HepG2 (cell line): ENCODE data around the gene PDZD4. TPM values are rescaled to one million over a fixed set of nuclear protein-coding genes. Genes with fewer than 3 reads are reported as not detected.

ENCODE experiments used
- ATAC-seq: fragments of 200-7000 bp; cut with Tn5 transposase; 3 replicates; pipeline ENCODE4 v1.9.1; 2020; ENCODE audit warnings: mild to moderate bottlenecking, moderate library complexity
- BruUV-seq: library from RNA; stranded (reverse); fragments of 400-500 nt; replicated peaks from 2 replicates; lab custom pipeline; 2021; lab: Mats Ljungman, UMichigan
- CTCF ChIA-PET: fragments of 300-600 bp; formaldehyde crosslinking; extraction: SDS; loops from one replicate; lab custom pipeline; 2021; ENCODE audit warnings: low total read pairs, inconsistent platforms, low intra/inter-chr PET ratio; lab: Yijun Ruan, JAX
- POLR2A ChIA-PET: fragments of 350-600 bp; sonication (Branson Sonifier 250); formaldehyde crosslinking; loops from one replicate; lab custom pipeline; 2020; ENCODE audit warnings: antibody characterized with exemption, inconsistent platforms; lab: Yijun Ruan, JAX
- DNase-seq: peaks from one replicate; pipeline ENCODE4 v3.0.0-alpha.2; 2015; ENCODE audit warnings: low spot score
- FAIRE-seq: peaks from 3 replicates; lab custom pipeline; 2011; peaks lifted over from hg19 to GRCh38; lab: Jason Lieb, UNC
- H2AFZ ChIP-seq: one replicate; pipeline ENCODE4 v1.6.1; 2011; ENCODE audit warnings: low read length, inconsistent platforms
- H3K27ac ChIP-seq: fragments of 300-600 bp; 3 replicates; pipeline ENCODE4 v1.8.0; 2011; ENCODE audit warnings: mixed run types, mild to moderate bottlenecking, mixed read lengths, low read length, inconsistent platforms; ENCODE audit not compliant: insufficient read depth; ENCODE audit errors: extremely low read length
- H3K27me3 ChIP-seq, 2 experiments: fragments of 200-600 bp in 1 of 2; 2 replicates in 1 of 2; 3 replicates in 1 of 2; pipeline versions ENCODE4 v1.6.0 to v1.8.0; 2011; ENCODE audit warnings: low read length in 2 of 2, mild to moderate bottlenecking in 2 of 2, moderate library complexity in 2 of 2, inconsistent platforms in 1 of 2; ENCODE audit not compliant: insufficient read depth in 2 of 2, control insufficient read depth in 1 of 2
- H3K36me3 ChIP-seq, 2 experiments: fragments of 200-600 bp in 1 of 2; replicated peaks in 1 of 2; 2 replicates in 1 of 2; 3 replicates in 1 of 2; pipeline versions ENCODE4 v1.5.1 to v1.8.0; 2011; ENCODE audit warnings: low read length in 2 of 2, inconsistent platforms in 1 of 2; ENCODE audit not compliant: insufficient read depth in 2 of 2, control insufficient read depth in 1 of 2
- H3K4me1 ChIP-seq: 2 replicates; pipeline ENCODE4 v1.5.1; 2012; ENCODE audit warnings: low read length, inconsistent platforms; ENCODE audit not compliant: insufficient read depth
- H3K4me2 ChIP-seq: 2 replicates; pipeline ENCODE4 v1.6.0; 2011; ENCODE audit warnings: low read depth, low read length, inconsistent platforms
- H3K4me3 ChIP-seq, 3 experiments: fragments of 200-600 bp in 1 of 3; sonication (generic), shearing (Covaris generic) in 1 of 3; replicated peaks in 1 of 3; 2 replicates each; pipeline ENCODE4 v1.5.1; 2011 to 2016; ENCODE audit warnings: low read length in 3 of 3, inconsistent platforms in 2 of 3, low read depth in 2 of 3, mild to moderate bottlenecking in 2 of 3, control low read depth in 1 of 3, mixed read lengths in 1 of 3; ENCODE audit not compliant: insufficient read depth in 1 of 3
- H3K79me2 ChIP-seq: one replicate; pipeline ENCODE4 v1.6.1; 2011; ENCODE audit warnings: low read length, inconsistent platforms; ENCODE audit not compliant: insufficient read depth
- H3K9ac ChIP-seq: 2 replicates; pipeline ENCODE4 v1.6.0; 2011; ENCODE audit warnings: mild to moderate bottlenecking, low read depth, low read length, inconsistent platforms; ENCODE audit not compliant: insufficient read depth
- H3K9me3 ChIP-seq: 2 replicates; pipeline ENCODE4 v1.5.1; 2012; ENCODE audit warnings: mild to moderate bottlenecking, low read length
- H4K20me1 ChIP-seq: 2 replicates; pipeline ENCODE4 v1.6.0; 2011; ENCODE audit warnings: inconsistent platforms, mild to moderate bottlenecking, low read length, moderate library complexity; ENCODE audit not compliant: insufficient read depth
- HOXA3 ChIP-seq: sonication (generic); formaldehyde crosslinking; IDR thresholded peaks from 2 replicates; pipeline ENCODE4 v1.5.0; 2020; ENCODE audit warnings: missing genetic modification reagents
- KDM4B ChIP-seq: sonication (generic); formaldehyde crosslinking; IDR thresholded peaks from 2 replicates; pipeline ENCODE4 v1.4.0; 2020; ENCODE audit warnings: missing genetic modification reagents
- MED8 ChIP-seq: sonication (generic); formaldehyde crosslinking; IDR thresholded peaks from 2 replicates; pipeline ENCODE4 v1.8.1; 2023; ENCODE audit warnings: mild to moderate bottlenecking, missing genetic modification reagents; ENCODE audit not compliant: insufficient replicate concordance
- NFRKB ChIP-seq: fragments of 450-650 bp; IDR thresholded peaks from 2 replicates; pipeline ENCODE4 v1.6.1; 2017
- NR2C2 ChIP-seq: sonication (generic); formaldehyde crosslinking; IDR thresholded peaks from 2 replicates; pipeline ENCODE4 v1.4.0; 2020; ENCODE audit warnings: missing genetic modification reagents, mild to moderate bottlenecking, moderate library complexity, borderline replicate concordance
- PHF5A ChIP-seq: IDR thresholded peaks from one replicate; pipeline ENCODE4 v1.6.1; 2018; ENCODE audit warnings: low read depth, missing genetic modification reagents; ENCODE audit not compliant: unreplicated experiment
- RBFOX2 ChIP-seq: fragments of 200-400 bp; formaldehyde crosslinking; IDR thresholded peaks from 2 replicates; pipeline ENCODE4 v1.6.1; 2017; ENCODE audit warnings: low read depth, mild to moderate bottlenecking, low read length
- RFX1 ChIP-seq: fragments of 450-650 bp; IDR thresholded peaks from 2 replicates; pipeline ENCODE4 v1.6.1; 2017
- ZFP37 ChIP-seq: sonication (generic); formaldehyde crosslinking; IDR thresholded peaks from 2 replicates; pipeline ENCODE4 v1.4.0; 2020; ENCODE audit warnings: missing genetic modification reagents, borderline replicate concordance
- ZNF550 ChIP-seq: sonication (generic); formaldehyde crosslinking; IDR thresholded peaks from 2 replicates; pipeline ENCODE4 v1.4.0; 2020; ENCODE audit warnings: mild to moderate bottlenecking, missing genetic modification reagents, borderline replicate concordance
- ZNF570 ChIP-seq: sonication (generic); formaldehyde crosslinking; IDR thresholded peaks from 2 replicates; pipeline ENCODE4 v1.4.0; 2020; ENCODE audit warnings: mild to moderate bottlenecking, missing genetic modification reagents, borderline replicate concordance
- WGBS: methylation state at CpG from one replicate; pipeline ENCODE4 v1.1.6; 2017; ENCODE audit warnings: low lambda C conversion rate; 5-methylcytosine and 5-hydroxymethylcytosine counted together
- in situ Hi-C: cut with HindIII; loops from 2 replicates; pipeline ENCODE4 v1.10.0; 2017; ENCODE audit warnings: low pct_unique_long_range_greater_than_20kb; ENCODE audit not compliant: extremely low pct_ligation_motif_present
- intact Hi-C: fragments of 100-400 bp; cut with micrococcal nuclease; formaldehyde crosslinking; loops from one replicate; pipeline ENCODE4 v1.10.0; 2022; ENCODE audit not compliant: unreplicated experiment
- polyA plus RNA-seq, 8 experiments: library from polyadenylated mRNA; depleted of rRNA in 3 of 8; stranded (reverse) in 7 of 8; unstranded in 1 of 8; fragments of >200 nt; fragmentation: Illumina TruSeq in 4 of 8; extraction: Trizol in 4 of 8; gene quantifications; 2 replicates each; pipeline versions ENCODE4 v1.2.1 to v1.2.3, GENCODE V29; 2011 to 2016; ENCODE audit warnings: low read depth in 4 of 8, missing spikeins in 1 of 8, mixed read lengths in 1 of 8; ENCODE audit not compliant: insufficient read depth in 1 of 8
- total RNA-seq, 5 experiments: library from RNA; depleted of rRNA; stranded (reverse); fragments of >200 nt; fragmentation: Illumina TruSeq; extraction: Trizol; gene quantifications; 2 replicates each; pipeline ENCODE4 v1.2.3, GENCODE V29; 2016; ENCODE audit warnings: low read depth in 1 of 5
- TF ChIP-seq, protein P1 (sequence below): sonication (generic); formaldehyde crosslinking; IDR thresholded peaks from 2 replicates; pipeline ENCODE4 v1.9.0; 2022; ENCODE audit warnings: low read depth, missing genetic modification reagents
- TF ChIP-seq, protein P2 (sequence below): sonication (generic); formaldehyde crosslinking; IDR thresholded peaks from 2 replicates; pipeline ENCODE4 v1.5.0; 2020; ENCODE audit warnings: mild to moderate bottlenecking, low read depth, missing genetic modification reagents, borderline replicate concordance

The PDZD4 gene
- total and polyA plus RNA-seq, 2 of the 13 experiments (the other 11 are each of a cell fraction or from before 2014, with no cell fraction given), result not detected

DNA sequence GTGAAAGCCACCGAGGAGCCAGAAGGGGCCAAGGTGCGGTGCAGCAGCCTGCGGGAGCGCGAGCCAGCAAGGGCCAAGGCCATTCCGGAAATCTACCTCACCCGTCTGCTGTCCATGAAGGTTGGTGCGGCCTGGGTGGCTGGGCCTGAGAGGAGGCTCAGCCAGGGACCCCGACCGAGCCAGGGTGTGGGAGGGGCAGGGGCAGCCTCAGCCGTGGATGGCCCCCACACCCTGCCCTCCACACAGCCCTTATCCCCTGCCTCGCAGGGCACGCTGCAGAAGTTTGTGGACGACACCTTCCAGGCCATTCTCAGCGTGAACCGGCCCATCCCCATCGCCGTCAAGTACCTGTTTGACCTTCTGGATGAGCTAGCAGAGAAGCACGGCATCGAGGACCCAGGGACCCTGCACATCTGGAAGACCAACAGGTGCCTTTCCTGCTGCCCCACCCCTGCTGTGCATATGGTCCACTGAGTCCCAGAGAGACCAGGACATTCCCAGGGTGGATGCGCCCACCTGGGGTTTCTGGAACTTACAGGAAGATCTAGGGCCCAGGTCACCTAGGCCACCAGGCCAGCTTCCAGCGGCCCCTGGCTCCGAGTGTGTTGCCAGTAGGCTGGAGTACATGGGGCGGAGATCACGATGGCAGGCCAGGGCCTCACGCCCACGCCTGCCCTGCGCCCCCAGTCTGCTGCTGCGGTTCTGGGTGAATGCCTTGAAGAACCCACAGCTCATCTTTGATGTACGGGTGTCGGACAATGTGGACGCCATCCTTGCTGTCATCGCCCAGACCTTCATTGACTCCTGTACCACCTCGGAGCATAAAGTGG lies 52.9 kb downstream of the PDZD4 start:
- Histone ChIP-seq H3K9me3 (no peaks in the 10 kb centered on the region), H4K20me1 (no peaks in the 10 kb centered on the region), H2AFZ (no peak overlapping the region), H3K27ac (no peak overlapping the region), H3K4me1 (no peaks in the 10 kb centered on the region), H3K27me3 (no peaks in the 10 kb centered on the region), H3K79me2 (no peaks in the 10 kb centered on the region), H3K9ac (no peak overlapping the region), H3K4me2 (no peak overlapping the region), H3K4me3 (no peak overlapping the region), H3K36me3 (no peaks in the 10 kb centered on the region)
- no peak for TF ChIP-seq ZNF570 (CRISPR knock-in tag)
- TF ChIP-seq, protein P1, sequence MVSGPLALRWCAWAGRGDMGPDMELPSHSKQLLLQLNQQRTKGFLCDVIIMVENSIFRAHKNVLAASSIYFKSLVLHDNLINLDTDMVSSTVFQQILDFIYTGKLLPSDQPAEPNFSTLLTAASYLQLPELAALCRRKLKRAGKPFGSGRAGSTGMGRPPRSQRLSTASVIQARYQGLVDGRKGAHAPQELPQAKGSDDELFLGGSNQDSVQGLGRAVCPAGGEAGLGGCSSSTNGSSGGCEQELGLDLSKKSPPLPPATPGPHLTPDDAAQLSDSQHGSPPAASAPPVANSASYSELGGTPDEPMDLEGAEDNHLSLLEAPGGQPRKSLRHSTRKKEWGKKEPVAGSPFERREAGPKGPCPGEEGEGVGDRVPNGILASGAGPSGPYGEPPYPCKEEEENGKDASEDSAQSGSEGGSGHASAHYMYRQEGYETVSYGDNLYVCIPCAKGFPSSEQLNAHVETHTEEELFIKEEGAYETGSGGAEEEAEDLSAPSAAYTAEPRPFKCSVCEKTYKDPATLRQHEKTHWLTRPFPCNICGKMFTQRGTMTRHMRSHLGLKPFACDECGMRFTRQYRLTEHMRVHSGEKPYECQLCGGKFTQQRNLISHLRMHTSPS (CRISPR knock-in tag), result no peak
- in situ Hi-C loops (no loop called here), intact Hi-C loops (no loop called here)
- CTCF ChIA-PET, result no interaction called here
- BruUV-seq, result no TSS peak
- DNase-seq, result no peak
- no peak for FAIRE-seq
- POLR2A ChIA-PET, result no interaction called here
- ATAC-seq, result no peak
- 97% methylated on average over 5 of the region's 34 CpGs for WGBS

DNA sequence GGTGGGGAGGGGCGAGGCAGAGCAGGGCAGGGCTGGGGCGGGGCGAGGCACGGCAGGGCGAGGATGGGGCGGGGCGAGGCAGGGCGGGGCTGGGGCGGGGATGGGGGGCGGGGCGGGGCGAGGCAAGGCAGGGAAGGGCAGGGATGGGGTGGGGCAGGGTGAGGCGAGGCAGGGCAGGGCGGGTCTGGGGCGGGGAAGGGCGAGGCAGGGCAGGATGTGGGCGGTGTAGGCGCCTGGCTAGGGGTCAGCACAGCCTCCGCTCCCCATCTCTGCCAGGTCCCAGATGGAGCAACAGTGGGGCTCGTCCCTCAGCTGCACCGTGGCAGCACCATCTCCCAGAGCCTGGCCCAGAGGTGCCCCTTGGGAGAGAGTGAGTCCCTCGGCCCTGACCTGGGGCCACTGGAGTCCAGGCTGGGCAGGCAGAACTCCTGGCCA lies 53.7 kb downstream of the PDZD4 start:
- TF ChIP-seq, protein P2, sequence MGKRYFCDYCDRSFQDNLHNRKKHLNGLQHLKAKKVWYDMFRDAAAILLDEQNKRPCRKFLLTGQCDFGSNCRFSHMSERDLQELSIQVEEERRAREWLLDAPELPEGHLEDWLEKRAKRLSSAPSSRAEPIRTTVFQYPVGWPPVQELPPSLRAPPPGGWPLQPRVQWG (CRISPR knock-in tag), result no peak
- TF ChIP-seq ZFP37 (CRISPR knock-in tag), result no peak
- TF ChIP-seq HOXA3 (CRISPR knock-in tag), result no peak
- TF ChIP-seq NR2C2, result no peak
- no peak for TF ChIP-seq KDM4B (CRISPR knock-in tag)
- TF ChIP-seq PHF5A (CRISPR knock-in tag), result no peak
- TF ChIP-seq MED8 (CRISPR knock-in tag), result no peak
- no peak for TF ChIP-seq ZNF550
- no peak for TF ChIP-seq RBFOX2
- TF ChIP-seq RFX1, result no peak
- no peak for TF ChIP-seq NFRKB
- ATAC-seq (no peak), FAIRE-seq (no peak), DNase-seq (no peak)
- no peaks in the 10 kb centered on the region for H3K79me2 ChIP-seq
- H4K20me1 ChIP-seq, result no peaks in the 10 kb centered on the region
- no TSS peak for BruUV-seq
- no peaks in the 10 kb centered on the region for H3K27me3 ChIP-seq
- intact Hi-C loops (no loop called here), in situ Hi-C loops (no loop called here)
- H3K36me3 ChIP-seq, result no peaks in the 10 kb centered on the region
- no peak overlapping the region for H3K27ac ChIP-seq
- no peaks in the 10 kb centered on the region for H3K9me3 ChIP-seq
- H3K9ac ChIP-seq, result no peak overlapping the region
- CTCF ChIA-PET, result no interaction called here
- H3K4me2 ChIP-seq, result no peak overlapping the region
- POLR2A ChIA-PET, result no interaction called here
- H3K4me1 ChIP-seq, result no peaks in the 10 kb centered on the region
- whole genome bisulfite sequencing, result 93% methylated on average over 19 of the region's 22 CpGs
- H2AFZ ChIP-seq, result no peak overlapping the region
- H3K4me3 ChIP-seq, result no peak overlapping the region
